Smooth muscle cell (in vitro differentiated cells): ENCODE results near the gene PSMB1. TPM values are rescaled to one million over a fixed set of nuclear protein-coding genes. Genes with fewer than 3 reads are reported as not detected.
"Not testable (repeated sequence)": the region's sequence is repeated elsewhere in the genome, so short reads cannot be mapped to it uniquely, and the experiment has no call there.

Experiments used
- DNase-seq: peaks from one replicate; lab custom pipeline; 2025; ENCODE audit not compliant: unreplicated experiment; lab: John Stamatoyannopoulos, UW
- H2AFZ ChIP-seq: fragments of 200-600 bp; sonication (generic); 2 replicates; pipeline ENCODE4 v1.6.0; 2016; ENCODE audit warnings: antibody characterized with exemption, low read depth, mild to moderate bottlenecking
- H3F3A ChIP-seq: fragments of 200-600 bp; sonication (generic); 2 replicates; pipeline ENCODE4 v1.6.0; 2017; ENCODE audit warnings: antibody characterized with exemption, low read depth
- H3K27ac ChIP-seq: fragments of 200-600 bp; sonication (generic); 2 replicates; pipeline ENCODE4 v1.5.1; 2016; ENCODE audit warnings: low read depth, mild to moderate bottlenecking
- H3K27me3 ChIP-seq: fragments of 200-600 bp; sonication (generic); 2 replicates; pipeline ENCODE4 v1.6.1; 2016; ENCODE audit warnings: low read depth, mild to moderate bottlenecking
- H3K36me3 ChIP-seq: fragments of 200-600 bp; sonication (generic); 2 replicates; pipeline ENCODE4 v1.5.1; 2016; ENCODE audit warnings: low read depth
- H3K4me1 ChIP-seq: fragments of 200-600 bp; sonication (generic); 2 replicates; pipeline ENCODE4 v1.5.1; 2016; ENCODE audit warnings: low read depth
- H3K4me2 ChIP-seq: fragments of 200-600 bp; sonication (generic); 2 replicates; pipeline ENCODE4 v1.6.0; 2016; ENCODE audit warnings: mild to moderate bottlenecking
- H3K4me3 ChIP-seq: fragments of 200-600 bp; sonication (generic); 2 replicates; pipeline ENCODE4 v1.5.1; 2016; ENCODE audit warnings: mild to moderate bottlenecking
- H3K79me2 ChIP-seq: fragments of 200-600 bp; sonication (generic); 2 replicates; pipeline ENCODE4 v1.6.0; 2016; ENCODE audit warnings: low read depth, mild to moderate bottlenecking
- H3K9ac ChIP-seq: fragments of 200-600 bp; sonication (generic); 2 replicates; pipeline ENCODE4 v1.6.0; 2016; ENCODE audit warnings: low read depth
- H3K9me3 ChIP-seq: fragments of 200-600 bp; sonication (generic); replicated peaks from 2 replicates; pipeline ENCODE4 v1.5.1; 2016; ENCODE audit warnings: low read depth
- H4K20me1 ChIP-seq: fragments of 200-600 bp; sonication (generic); 2 replicates; pipeline ENCODE4 v1.6.0; 2016; ENCODE audit warnings: low read depth
- WGBS: methylation state at CpG from one replicate; pipeline ENCODE4 v1.1.7; 2016; ENCODE audit warnings: low lambda C conversion rate; 5-methylcytosine and 5-hydroxymethylcytosine counted together
- polyA plus RNA-seq: library from polyadenylated mRNA; unstranded; fragments of >200 nt; fragmentation: Nextera tagmentation; extraction: Ambion mirVana; gene quantifications from 2 replicates; pipeline ENCODE4 v1.2.1, GENCODE V29; 2016
- total RNA-seq: library from RNA; depleted of rRNA; stranded (reverse); fragments of >200 nt; gene quantifications from 2 replicates; pipeline ENCODE4 v1.2.3, GENCODE V29; 2014
- TF ChIP-seq, protein P1 (sequence below): fragments of 200-600 bp; sonication (generic); IDR thresholded peaks from 2 replicates; pipeline ENCODE4 v1.5.1; 2017; ENCODE audit warnings: borderline replicate concordance, mild to moderate bottlenecking, antibody characterized with exemption; ENCODE audit not compliant: insufficient read depth, poor library complexity, severe bottlenecking

PSMB1 gene
- total and polyA plus RNA-seq, 2 experiments from 2014 or later = 233 to 484 TPM

DNA sequence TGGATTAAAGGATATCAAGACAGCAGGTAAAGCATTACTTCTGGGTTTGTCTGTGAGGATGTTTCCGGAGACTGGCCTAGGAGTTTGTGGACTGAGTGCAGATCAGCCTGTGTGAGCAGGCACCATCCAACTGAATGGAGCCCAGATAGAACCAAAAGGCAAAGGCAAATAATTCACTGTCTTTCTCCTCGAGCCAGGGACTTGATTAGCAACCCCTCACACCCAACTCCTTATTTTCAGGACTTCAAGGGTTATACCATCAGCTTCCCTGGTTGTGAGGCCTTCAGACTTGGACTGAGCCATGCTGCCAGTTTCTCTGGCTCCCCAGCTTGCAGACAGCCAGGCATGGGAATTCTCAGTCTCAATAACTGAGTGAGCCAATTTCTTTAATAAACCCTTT is 19.3 kb downstream of the PSMB1 start:
- Histone ChIP-seq H3K4me2 (no peak overlapping the region), H3K79me2 (peaks cover 3% of the 10 kb centered on the region), H3K4me3 (no peak overlapping the region), H3K27me3 (no peaks in the 10 kb centered on the region), H3K27ac (no peak overlapping the region), H2AFZ (no peak overlapping the region), H3K36me3 (peaks cover 21% of the 10 kb centered on the region), H3K9me3 (no peaks in the 10 kb centered on the region), H3K4me1 (no peaks in the 10 kb centered on the region), H4K20me1 (peaks cover 39% of the 10 kb centered on the region), H3F3A (peaks cover 8% of the 10 kb centered on the region), H3K9ac (no peak overlapping the region)
- WGBS = 93% methylated on average over 2 of the region's 2 CpGs
- TF ChIP-seq, protein P1, sequence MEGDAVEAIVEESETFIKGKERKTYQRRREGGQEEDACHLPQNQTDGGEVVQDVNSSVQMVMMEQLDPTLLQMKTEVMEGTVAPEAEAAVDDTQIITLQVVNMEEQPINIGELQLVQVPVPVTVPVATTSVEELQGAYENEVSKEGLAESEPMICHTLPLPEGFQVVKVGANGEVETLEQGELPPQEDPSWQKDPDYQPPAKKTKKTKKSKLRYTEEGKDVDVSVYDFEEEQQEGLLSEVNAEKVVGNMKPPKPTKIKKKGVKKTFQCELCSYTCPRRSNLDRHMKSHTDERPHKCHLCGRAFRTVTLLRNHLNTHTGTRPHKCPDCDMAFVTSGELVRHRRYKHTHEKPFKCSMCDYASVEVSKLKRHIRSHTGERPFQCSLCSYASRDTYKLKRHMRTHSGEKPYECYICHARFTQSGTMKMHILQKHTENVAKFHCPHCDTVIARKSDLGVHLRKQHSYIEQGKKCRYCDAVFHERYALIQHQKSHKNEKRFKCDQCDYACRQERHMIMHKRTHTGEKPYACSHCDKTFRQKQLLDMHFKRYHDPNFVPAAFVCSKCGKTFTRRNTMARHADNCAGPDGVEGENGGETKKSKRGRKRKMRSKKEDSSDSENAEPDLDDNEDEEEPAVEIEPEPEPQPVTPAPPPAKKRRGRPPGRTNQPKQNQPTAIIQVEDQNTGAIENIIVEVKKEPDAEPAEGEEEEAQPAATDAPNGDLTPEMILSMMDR = no peak
- no peak for DNase-seq

DNA sequence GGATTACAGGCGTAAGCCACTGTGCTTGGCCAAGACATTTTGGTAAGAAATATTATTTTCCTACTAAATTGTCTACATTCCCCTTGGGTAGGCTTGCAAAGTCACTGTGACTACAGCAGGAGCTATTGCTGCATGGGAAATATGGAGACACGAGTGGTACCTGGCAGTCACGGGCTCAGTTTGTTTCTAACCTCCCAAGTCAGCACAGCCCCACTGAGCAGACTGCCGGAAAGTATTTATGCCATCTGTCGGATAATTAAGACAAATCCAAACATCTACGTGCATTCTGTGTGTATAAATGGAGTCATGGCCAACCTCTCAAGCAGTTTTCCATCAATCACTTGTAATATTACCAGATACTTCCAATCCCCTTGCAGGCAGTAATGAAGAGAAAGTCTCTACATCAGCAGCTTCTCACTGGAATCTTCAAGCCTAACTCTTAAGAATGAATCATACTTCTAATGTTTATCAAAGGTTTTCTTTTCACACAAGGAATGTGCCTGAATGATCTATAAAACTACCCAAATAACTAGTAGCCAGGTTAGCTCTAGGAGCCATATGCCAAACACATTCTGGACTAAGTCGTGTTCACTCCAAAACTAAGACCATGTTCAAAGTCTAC is 20.1 kb downstream of the PSMB1 start:
- Histone ChIP-seq H3K9ac (no peak overlapping the region), H3K4me1 (no peaks in the 10 kb centered on the region), H3K36me3 (peaks cover 21% of the 10 kb centered on the region), H4K20me1 (peaks cover 31% of the 10 kb centered on the region), H3K4me2 (no peak overlapping the region), H3F3A (peaks cover 8% of the 10 kb centered on the region), H2AFZ (no peak overlapping the region), H3K27ac (no peak overlapping the region), H3K79me2 (no peaks in the 10 kb centered on the region), H3K4me3 (no peak overlapping the region), H3K9me3 (no peaks in the 10 kb centered on the region), H3K27me3 (no peaks in the 10 kb centered on the region)
- 93% methylated on average over 7 of the region's 7 CpGs for WGBS
- TF ChIP-seq, protein P1 = no peak
- DNase-seq = no peak

DNA sequence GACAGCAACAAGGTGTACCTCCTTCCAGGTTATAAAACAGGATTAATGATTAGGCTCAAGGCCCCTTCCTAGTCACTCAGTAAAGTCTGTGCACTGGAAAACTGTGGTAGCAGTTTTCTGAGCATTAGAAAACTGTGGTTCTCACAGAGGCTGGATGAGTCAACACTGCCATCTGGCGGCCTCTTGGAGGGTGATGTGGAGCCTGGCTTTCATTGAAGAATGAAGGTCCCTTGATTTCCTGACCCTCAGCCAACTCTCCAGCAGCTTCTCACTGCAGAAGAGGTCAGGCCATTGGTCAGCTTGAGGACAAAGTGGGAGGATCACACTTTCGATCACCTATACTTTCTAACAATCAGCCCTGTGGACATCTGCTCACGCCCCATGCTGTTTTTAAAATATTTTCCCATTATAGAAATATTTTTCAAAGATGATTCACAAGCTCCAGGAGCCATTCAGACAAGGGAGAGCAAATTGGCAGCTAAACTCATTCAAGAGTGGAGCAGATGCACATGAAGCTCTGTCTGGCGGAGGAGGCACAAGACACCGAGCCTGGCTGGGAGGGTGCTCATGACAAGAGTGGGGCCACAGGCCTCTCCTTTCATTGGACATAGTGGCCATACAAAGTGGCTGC is 23.2 kb downstream of the PSMB1 start:
- no peak overlapping the region for H2AFZ ChIP-seq
- H3K79me2 ChIP-seq = no peaks in the 10 kb centered on the region
- peaks cover 7% of the 10 kb centered on the region for H3K36me3 ChIP-seq
- H3K27me3 ChIP-seq = no peaks in the 10 kb centered on the region
- H4K20me1 ChIP-seq = peaks cover 5% of the 10 kb centered on the region
- no peak overlapping the region for H3K9ac ChIP-seq
- H3K4me3 ChIP-seq = no peak overlapping the region
- WGBS = 59% methylated on average over 5 of the region's 5 CpGs
- no peaks in the 10 kb centered on the region for H3K9me3 ChIP-seq
- TF ChIP-seq, protein P1 = peak; percentile 89
- peak; percentile 6 for DNase-seq
- no peak overlapping the region for H3K4me2 ChIP-seq
- H3K4me1 ChIP-seq = no peaks in the 10 kb centered on the region
- H3F3A ChIP-seq = peaks cover 8% of the 10 kb centered on the region
- H3K27ac ChIP-seq = no peak overlapping the region

DNA sequence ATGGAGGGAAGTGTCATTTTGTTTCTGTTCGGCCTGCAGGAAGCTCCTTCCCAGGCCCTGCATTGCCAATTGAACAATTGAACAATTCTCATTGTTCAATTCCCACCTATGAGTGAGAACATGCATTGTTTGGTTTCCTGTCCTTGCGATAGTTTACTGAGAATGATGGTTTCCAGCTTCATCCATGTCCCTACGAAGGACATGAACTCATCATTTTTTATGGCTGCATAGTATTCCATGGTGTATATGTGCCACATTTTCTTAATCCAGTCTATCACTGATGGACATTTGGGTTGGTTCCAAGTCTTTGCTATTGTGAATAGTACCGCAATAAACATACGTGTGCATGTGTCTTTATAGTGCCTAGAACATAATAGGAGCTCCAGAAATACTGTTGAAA is 25.1 kb downstream of the PSMB1 start:
- H3K4me2 ChIP-seq, H3K4me3 ChIP-seq, H3K27ac ChIP-seq, H3K27me3 ChIP-seq, H3F3A ChIP-seq, H3K36me3 ChIP-seq, H4K20me1 ChIP-seq, H2AFZ ChIP-seq, H3K79me2 ChIP-seq, DNase-seq, H3K9ac ChIP-seq, H3K9me3 ChIP-seq, H3K4me1 ChIP-seq: not testable (repeated sequence)
- WGBS = 98% methylated on average over 5 of the region's 5 CpGs
